HG02943 (cell line): ENCODE results near the gene SRR.

ENCODE experiments used
- ATAC-seq: cut with Tn5 transposase; IDR thresholded peaks from one replicate; pipeline ENCODE4 v1.9.1; 2021; ENCODE audit warnings: mild to moderate bottlenecking, low read depth, moderate library complexity; ENCODE audit not compliant: unreplicated experiment

Gene SRR

DNA sequence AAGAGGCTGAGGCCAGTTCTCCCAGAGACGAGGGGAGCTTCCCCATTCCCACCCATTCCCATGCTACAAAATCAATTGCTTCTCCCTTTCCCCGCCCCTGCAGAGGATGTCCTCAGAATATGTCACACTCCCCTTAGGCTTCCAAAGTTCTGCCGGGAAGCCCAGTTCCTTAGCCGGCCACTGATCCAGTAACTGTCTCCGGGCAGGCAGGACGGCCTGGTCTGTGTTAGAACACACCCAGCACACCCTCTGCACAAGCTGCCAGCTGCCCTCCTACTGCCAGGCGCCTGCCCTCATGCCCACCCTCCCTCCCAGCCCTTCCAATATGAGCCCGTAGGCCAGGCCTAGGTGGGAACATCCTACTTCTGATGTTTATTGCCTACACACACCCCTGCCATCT, 64.6 kb downstream of the SRR start:
- no peak for ATAC-seq

DNA sequence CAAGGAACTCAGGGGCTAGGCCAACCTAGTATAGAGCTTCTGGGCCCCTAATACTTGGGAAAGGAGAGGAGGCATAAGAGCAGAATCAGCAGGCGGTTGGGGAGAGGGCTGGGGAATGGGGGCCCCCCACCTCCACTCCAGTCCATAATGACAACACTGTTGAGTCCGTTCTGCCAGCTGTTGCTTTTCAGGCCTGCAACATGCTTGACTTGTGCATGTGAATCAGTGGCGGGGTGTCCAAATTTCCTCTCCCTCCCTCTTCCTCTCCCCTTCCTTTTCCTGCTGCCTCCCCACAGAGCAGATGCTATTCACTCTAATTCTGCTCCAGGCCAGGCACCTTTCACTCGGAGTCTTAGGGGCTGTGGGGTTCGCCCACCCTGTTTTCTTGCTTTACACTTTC, 65.3 kb downstream of the SRR start:
- ATAC-seq: no peak

DNA sequence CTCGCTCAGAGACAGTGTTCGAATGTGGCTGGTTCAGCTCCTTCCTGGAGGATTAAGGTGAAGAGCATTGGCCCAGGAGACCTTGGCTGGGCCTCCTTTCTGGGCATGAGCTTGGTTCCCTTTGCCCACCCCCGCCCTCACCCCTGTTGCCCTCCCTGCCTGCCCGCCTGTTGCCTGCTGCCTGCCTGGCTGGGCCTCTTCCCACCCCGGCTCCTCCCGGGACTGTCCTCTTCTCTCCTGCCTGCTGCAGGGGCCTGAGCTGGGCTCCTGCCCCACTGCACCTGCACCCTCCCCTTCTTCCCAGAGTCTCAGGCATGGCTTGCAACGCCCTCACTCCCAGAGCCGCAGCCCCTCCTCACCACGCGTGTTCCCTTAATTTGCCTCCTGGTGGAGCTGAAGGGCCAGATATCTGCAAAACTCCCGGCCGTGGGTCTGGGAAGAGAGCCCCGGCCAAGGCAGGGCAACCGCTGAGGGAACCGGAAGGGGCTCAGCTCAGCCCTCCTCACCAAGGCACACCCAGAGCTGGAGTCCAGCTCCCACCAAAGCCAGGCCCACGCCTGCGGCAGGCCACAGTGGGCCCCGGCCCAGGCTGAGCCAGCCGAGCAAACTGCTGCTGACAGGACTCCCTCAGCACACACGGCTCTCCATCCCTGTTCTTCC, 65.9 kb downstream of the SRR start:
- no peak for ATAC-seq

DNA sequence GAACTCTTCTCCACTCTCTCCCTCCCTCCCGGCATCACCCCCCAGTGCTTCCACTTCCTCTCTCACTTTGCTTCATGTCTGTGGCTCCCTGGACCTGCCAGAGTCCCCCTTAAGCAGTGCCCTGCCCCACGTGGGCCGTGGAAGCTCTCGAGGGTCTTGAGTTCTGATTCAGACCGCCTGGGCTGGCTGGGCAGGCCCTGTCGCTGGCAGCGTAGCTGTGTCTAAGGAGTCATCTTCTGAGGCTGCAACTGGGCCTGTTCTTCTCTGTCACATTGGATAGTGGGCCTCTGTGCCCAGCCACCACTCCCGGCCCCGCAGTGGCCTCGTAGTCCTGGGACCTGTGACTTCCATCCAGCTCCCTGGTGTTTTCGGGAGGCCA, 66.5 kb downstream of the SRR start:
- no peak for ATAC-seq

DNA sequence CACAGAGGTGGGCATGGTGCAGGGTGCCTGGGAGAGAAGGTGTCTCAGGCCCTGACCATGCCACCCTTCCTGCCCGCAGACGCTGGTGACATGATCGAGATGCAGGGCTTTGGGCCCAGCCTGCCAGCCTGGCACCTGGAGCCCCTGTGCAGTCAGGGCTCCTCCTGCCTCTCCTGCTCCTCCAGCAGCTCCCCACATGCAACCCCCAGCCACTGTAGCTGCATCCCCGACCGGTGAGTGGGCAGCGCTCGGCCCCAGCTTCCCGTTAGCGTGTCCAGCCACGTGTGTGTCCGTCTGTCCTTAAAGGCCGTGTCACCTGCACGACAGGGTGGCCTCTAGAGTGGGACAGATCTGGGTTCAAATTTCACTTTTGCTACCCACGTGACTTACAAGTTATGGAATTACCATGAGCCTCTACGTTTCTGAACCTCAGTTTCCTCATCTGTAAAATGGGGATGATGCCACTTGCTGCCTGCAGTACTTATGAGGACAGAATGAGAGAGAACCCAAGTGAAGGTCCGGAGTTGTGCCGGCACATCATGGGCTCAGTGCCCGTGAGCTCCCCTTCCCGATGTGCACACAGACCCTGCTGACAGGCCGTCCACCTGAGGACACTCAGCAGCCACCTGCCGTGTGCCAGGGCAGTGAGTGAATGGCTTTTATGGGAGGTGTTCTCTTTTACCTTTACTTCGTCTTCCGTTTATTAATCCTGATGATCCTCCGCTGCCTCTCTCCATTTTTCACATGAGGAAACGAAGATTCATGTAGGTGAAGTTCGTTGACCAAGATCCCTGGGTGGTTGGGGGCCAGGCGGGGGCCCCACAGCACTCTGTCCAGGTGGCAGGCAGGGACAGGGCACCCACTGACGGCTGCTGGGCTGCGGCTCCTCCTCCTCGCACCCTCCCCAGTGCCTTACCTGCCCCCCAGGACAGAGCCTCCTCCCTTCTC, 67.7 kb downstream of the SRR start:
- no peak for ATAC-seq

DNA sequence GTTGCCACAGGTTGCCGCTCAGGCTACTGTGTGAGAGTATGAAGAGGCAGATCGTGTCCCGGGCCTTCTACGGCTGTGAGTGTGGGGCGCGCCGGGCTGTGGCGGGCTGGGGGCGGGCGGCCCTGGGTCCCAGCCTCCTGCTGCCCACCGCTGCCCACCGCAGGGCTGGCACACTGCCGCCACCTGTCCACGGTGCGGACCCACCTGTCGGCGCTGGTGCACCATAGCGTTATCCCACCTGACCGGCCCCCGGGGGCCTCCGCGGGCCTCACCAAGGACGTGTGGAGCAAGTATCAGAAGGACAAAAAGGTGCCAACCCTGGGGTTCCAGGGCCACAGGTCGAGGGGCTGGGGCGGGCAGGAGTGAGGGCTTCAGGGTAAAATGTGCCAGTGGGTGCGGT, 68.4 kb downstream of the SRR start:
- no peak for ATAC-seq

DNA sequence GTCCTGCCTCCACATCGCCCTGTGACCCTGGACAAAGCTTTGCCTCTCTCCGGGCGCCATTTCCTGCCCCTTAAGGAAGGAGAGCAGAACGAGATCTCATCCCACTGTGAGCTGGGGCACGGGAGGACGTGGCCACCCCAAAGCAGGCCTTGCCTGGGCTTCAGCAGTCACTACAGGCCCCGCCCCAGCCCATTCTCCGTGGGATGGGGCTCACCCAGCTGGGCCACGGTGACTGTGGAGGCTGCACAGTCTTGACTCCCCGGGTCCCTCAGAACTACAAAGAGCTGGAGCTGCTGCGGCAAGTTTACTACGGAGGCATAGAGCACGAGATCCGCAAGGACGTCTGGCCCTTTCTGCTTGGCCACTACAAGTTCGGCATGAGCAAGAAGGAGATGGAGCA, 68.9 kb downstream of the SRR start:
- ATAC-seq: no peak

DNA sequence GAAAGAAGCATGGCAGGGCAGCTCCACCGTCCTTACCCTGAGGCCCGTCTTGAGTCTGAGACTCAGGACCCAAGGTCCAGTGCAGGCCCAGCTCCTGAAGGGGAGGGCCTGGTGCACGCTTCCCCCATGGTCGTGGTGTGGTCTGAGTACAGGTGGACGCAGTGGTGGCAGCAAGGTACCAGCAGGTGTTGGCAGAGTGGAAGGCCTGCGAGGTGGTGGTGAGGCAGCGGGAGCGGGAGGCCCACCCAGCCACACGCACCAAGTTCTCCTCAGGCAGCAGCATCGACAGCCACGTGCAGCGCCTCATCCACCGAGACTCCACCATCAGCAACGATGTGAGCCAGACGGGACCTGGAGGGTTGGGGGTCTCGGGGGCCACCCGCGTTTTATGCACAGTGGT, 69.4 kb downstream of the SRR start:
- ATAC-seq: no peak
